K562 (cell line): Measurements from ENCODE around the gene SAP25. TPM values are rescaled to one million over a fixed set of nuclear protein-coding genes. Genes with fewer than 3 reads are reported as not detected.

ENCODE experiments used
- ARID3A ChIP-seq: IDR thresholded peaks from 2 replicates; pipeline ENCODE4 v1.6.1; 2012; ENCODE audit warnings: low read depth, low read length, improper control_type of control experiment, borderline replicate concordance
- ATF6 ChIP-seq: sonication (generic); formaldehyde crosslinking; IDR thresholded peaks from 2 replicates; pipeline ENCODE4 v1.4.0; 2020; ENCODE audit warnings: mild to moderate bottlenecking, missing genetic modification reagents
- DLX4 ChIP-seq: fragments of 250-450 bp; sonication (Bioruptor Pico); IDR thresholded peaks from 2 replicates; pipeline ENCODE4 v1.6.1; 2021; ENCODE audit warnings: mild to moderate bottlenecking
- ETV5 ChIP-seq: sonication (generic); formaldehyde crosslinking; IDR thresholded peaks from 2 replicates; pipeline ENCODE4 v1.4.0; 2020; ENCODE audit warnings: low read depth, mild to moderate bottlenecking, missing genetic modification reagents
- HCFC1 ChIP-seq: IDR thresholded peaks from 2 replicates; pipeline ENCODE4 v1.6.1; 2012; ENCODE audit warnings: low read depth, low read length, improper control_type of control experiment
- HDAC3 ChIP-seq: fragments of 450-650 bp; IDR thresholded peaks from 2 replicates; pipeline ENCODE4 v1.6.1; 2018; ENCODE audit warnings: borderline replicate concordance, mild to moderate bottlenecking, moderate library complexity; ENCODE audit not compliant: partially characterized antibody
- HDAC8 ChIP-seq: fragments of 450-650 bp; IDR thresholded peaks from 2 replicates; pipeline ENCODE4 v1.6.1; 2016; ENCODE audit warnings: mild to moderate bottlenecking, missing genetic modification characterization, moderate library complexity, missing compliant biosample characterization
- HMGN3 ChIP-seq: IDR thresholded peaks from 2 replicates; pipeline ENCODE4 v1.6.1; 2011; ENCODE audit warnings: borderline replicate concordance, low read depth, mild to moderate bottlenecking, mixed read lengths, low read length; ENCODE audit not compliant: insufficient read length; ENCODE audit errors: extremely low read depth
- HOXB6 ChIP-seq: fragments of 250-450 bp; sonication (Bioruptor Pico); IDR thresholded peaks from 2 replicates; pipeline ENCODE4 v1.5.1; 2022; ENCODE audit warnings: mild to moderate bottlenecking, borderline replicate concordance
- XRCC5 ChIP-seq: fragments of 200-400 bp; formaldehyde crosslinking; IDR thresholded peaks from 2 replicates; pipeline ENCODE4 v1.6.1; 2017; ENCODE audit warnings: low read depth, mild to moderate bottlenecking, low read length
- ZFP36 ChIP-seq: fragments of 150-350 bp; IDR thresholded peaks from 2 replicates; pipeline ENCODE4 v1.6.1; 2018; ENCODE audit warnings: low read length, low read depth; ENCODE audit not compliant: partially characterized antibody
- ZNF197 ChIP-seq: fragments of 200-800 bp; sonication (Bioruptor generic); IDR thresholded peaks from 2 replicates; pipeline ENCODE4 v1.6.1; 2016; ENCODE audit warnings: low read depth, missing genetic modification characterization, missing compliant biosample characterization
- polyA plus RNA-seq, 8 experiments: library from polyadenylated mRNA; depleted of rRNA in 4 of 8; stranded (reverse) in 5 of 8; unstranded in 3 of 8; fragments of >200 nt; fragmentation: Nextera tagmentation in 2 of 8; fragmentation: Illumina TruSeq in 1 of 8; extraction: Ambion mirVana in 2 of 8; extraction: Trizol in 1 of 8; gene quantifications; 2 replicates each; pipeline versions ENCODE4 v1.2.1 to v1.2.3, GENCODE V29; 2011 to 2014; ENCODE audit warnings: inconsistent platforms in 1 of 8, missing spikeins in 1 of 8
- total RNA-seq, 7 experiments: library from RNA; depleted of rRNA in 6 of 7; stranded (reverse); fragments of >200 nt in 6 of 7; fragmentation: Illumina TruSeq in 2 of 7; extraction: Trizol in 2 of 7; gene quantifications; 2 replicates each; pipeline versions ENCODE4 v1.2.1 to v1.2.3, GENCODE V29; 2011 to 2021; ENCODE audit warnings: low replicate concordance in 1 of 7
- TF ChIP-seq, protein P1 (sequence below): fragments of 450-650 bp; formaldehyde crosslinking; IDR thresholded peaks from 2 replicates; pipeline ENCODE4 v1.4.0; 2020; ENCODE audit warnings: mild to moderate bottlenecking, moderate library complexity
- TF ChIP-seq, protein P2 (sequence below): fragments of 250-450 bp; sonication (Bioruptor Pico); IDR thresholded peaks from 2 replicates; pipeline ENCODE4 v1.5.0; 2022; ENCODE audit warnings: mild to moderate bottlenecking
- TF ChIP-seq, protein P3 (sequence below), 2 experiments: IDR thresholded peaks; 2 replicates each; pipeline ENCODE4 v1.6.1; 2012; ENCODE audit warnings: improper control_type of control experiment in 2 of 2, low read depth in 2 of 2, low read length in 2 of 2, borderline replicate concordance in 1 of 2

SAP25 gene
- total and polyA plus RNA-seq, 9 of the 15 experiments (the other 6 are each of a cell fraction or from before 2014, with no cell fraction given), result 0.13 to 5.3 (median 0.78) TPM; not detected in 1

DNA sequence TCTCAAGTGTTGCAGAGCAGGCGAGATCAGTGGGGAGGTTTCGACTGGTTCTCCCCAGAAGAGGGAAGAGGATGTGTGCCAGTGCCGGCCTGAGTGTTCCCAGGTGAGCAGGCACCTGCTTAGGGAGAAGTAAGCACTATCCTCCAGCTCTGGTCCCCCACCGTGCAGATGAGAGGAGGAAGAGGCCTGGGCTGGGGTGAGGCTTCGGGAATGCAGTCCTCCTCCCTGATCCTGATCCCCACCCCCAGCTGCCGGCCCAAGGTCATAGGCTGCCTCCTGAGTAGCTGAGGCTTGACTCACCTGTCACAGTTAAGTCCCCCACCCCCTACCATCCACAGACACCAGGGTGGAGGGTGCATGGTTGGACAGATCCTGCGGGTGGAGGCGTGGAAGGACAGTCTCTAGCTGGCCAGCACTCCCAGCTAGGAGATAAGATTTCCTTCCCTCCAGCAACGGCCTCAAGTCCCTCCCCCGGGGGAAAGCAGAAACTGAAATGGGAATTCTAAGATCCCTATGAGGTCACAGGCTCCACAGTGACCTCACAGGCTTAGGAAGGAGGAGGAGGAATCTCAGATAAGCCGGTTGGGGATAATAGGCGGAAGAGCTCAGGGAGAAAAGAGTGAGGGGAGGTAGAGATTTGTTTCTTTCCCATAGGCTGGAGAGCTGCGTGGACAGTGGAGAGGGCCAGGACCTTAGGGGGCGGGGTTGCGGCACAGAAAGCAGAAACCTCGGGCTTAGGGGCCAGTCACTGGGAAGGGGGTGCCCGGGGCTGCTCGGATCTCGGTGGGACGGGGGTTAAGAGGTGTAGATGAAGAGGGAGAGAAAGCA lies 11.2 kb upstream of the SAP25 start (continued):
- TF ChIP-seq XRCC5 (no peak), ARID3A (no peak), HOXB6 (CRISPR knock-in tag) (no peak), ZFP36 (no peak), HCFC1 (no peak), DLX4 (no peak), HMGN3 (no peak), HDAC3 (no peak), ETV5 (CRISPR knock-in tag) (no peak), ZNF197 (CRISPR knock-in tag) (no peak), ATF6 (CRISPR knock-in tag) (no peak), HDAC8 (tag) (no peak)
- TF ChIP-seq, protein P1, sequence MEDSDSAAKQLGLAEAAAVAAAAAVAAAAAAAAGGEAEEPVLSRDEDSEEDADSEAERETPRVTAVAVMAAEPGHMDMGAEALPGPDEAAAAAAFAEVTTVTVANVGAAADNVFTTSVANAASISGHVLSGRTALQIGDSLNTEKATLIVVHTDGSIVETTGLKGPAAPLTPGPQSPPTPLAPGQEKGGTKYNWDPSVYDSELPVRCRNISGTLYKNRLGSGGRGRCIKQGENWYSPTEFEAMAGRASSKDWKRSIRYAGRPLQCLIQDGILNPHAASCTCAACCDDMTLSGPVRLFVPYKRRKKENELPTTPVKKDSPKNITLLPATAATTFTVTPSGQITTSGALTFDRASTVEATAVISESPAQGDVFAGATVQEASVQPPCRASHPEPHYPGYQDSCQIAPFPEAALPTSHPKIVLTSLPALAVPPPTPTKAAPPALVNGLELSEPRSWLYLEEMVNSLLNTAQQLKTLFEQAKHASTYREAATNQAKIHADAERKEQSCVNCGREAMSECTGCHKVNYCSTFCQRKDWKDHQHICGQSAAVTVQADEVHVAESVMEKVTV, result no peak
- TF ChIP-seq, protein P2, sequence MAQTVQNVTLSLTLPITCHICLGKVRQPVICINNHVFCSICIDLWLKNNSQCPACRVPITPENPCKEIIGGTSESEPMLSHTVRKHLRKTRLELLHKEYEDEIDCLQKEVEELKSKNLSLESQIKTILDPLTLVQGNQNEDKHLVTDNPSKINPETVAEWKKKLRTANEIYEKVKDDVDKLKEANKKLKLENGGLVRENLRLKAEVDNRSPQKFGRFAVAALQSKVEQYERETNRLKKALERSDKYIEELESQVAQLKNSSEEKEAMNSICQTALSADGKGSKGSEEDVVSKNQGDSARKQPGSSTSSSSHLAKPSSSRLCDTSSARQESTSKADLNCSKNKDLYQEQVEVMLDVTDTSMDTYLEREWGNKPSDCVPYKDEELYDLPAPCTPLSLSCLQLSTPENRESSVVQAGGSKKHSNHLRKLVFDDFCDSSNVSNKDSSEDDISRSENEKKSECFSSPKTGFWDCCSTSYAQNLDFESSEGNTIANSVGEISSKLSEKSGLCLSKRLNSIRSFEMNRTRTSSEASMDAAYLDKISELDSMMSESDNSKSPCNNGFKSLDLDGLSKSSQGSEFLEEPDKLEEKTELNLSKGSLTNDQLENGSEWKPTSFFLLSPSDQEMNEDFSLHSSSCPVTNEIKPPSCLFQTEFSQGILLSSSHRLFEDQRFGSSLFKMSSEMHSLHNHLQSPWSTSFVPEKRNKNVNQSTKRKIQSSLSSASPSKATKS, result no peak
- TF ChIP-seq, protein P3, sequence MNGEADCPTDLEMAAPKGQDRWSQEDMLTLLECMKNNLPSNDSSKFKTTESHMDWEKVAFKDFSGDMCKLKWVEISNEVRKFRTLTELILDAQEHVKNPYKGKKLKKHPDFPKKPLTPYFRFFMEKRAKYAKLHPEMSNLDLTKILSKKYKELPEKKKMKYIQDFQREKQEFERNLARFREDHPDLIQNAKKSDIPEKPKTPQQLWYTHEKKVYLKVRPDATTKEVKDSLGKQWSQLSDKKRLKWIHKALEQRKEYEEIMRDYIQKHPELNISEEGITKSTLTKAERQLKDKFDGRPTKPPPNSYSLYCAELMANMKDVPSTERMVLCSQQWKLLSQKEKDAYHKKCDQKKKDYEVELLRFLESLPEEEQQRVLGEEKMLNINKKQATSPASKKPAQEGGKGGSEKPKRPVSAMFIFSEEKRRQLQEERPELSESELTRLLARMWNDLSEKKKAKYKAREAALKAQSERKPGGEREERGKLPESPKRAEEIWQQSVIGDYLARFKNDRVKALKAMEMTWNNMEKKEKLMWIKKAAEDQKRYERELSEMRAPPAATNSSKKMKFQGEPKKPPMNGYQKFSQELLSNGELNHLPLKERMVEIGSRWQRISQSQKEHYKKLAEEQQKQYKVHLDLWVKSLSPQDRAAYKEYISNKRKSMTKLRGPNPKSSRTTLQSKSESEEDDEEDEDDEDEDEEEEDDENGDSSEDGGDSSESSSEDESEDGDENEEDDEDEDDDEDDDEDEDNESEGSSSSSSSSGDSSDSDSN (IDR thresholded peaks at IDR 0.05; ENCODE audit: borderline replicate concordance in 1 of 2, low read depth in 2 of 2, low read length in 2 of 2), result no peak; a peak in 1 of 4 replicates
